ENCODE results near the gene AUTS2. TPM values are rescaled to one million over a fixed set of nuclear protein-coding genes. Genes with fewer than 3 reads are reported as not detected.

AUTS2 gene
- total RNA-seq, 1 experiment from 2014 or later, result 256 TPM

DNA sequence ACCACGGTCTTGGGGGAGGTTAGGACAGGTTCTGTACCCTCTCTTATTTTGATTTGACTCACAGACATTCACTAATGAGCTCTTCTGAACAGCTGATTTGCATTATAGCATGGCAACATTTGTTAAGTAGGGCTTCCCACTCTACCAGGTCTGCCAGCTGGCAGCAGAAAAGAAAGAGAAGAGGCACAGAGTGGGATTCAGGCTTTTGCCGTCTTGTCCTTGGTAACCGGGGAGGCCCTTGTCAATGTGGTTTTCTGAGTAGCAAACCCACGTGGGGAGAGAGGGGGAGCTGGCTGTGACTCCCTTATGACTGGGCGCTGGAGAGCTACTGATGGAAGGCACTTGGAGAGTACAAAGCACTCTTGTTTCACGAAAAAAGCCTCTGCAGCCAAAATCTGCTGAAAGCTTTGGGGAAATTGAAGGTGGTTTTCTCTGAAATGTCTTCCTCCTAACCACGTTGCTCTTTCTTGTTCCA, 1178.4 kb downstream of the AUTS2 start:
- Histone ChIP-seq H3K4me2 (ENCODE audit: insufficient read depth, insufficient read length, low read length) (no peak overlapping the region), H4K5ac (ENCODE audit: insufficient read length, low read depth, low read length) (no peak overlapping the region), H4K8ac (replicated peaks; ENCODE audit: insufficient read length, low read depth, low read length) (no peak overlapping the region), H3K18ac (ENCODE audit: insufficient read length, low read depth, low read length) (no peak overlapping the region), H2BK5ac (ENCODE audit: insufficient read length, low read length) (no peak overlapping the region), H3K23me2 (ENCODE audit: insufficient read length, low read depth, low read length, poor library complexity, severe bottlenecking) (no peaks in the 10 kb centered on the region), H3K27me3 (ENCODE audit: insufficient read depth, low read length) (no peaks in the 10 kb centered on the region), H3K9ac (ENCODE audit: extremely low read depth, insufficient read length, low read length) (no peak overlapping the region), H2BK12ac (ENCODE audit: insufficient read length, low read depth, low read length) (no peak overlapping the region), H3K14ac (ENCODE audit: insufficient read depth, low read length) (no peak overlapping the region), H3K79me1 (ENCODE audit: insufficient read depth, low read depth, low read length, poor library complexity, severe bottlenecking) (no peaks in the 10 kb centered on the region), H3K79me2 (ENCODE audit: insufficient read depth, low read length) (no peaks in the 10 kb centered on the region), H3K4me1 (ENCODE audit: insufficient read depth, low read length) (peaks cover 5% of the 10 kb centered on the region; the same call in 1 of the 2 replicates), H4K20me1 (ENCODE audit: control insufficient read depth, insufficient read depth, insufficient read length) (no peaks in the 10 kb centered on the region), H3K4ac (ENCODE audit: low read depth, low read length) (no peak overlapping the region), H2AK5ac (ENCODE audit: insufficient read length, low read length) (no peak overlapping the region), H3K27ac (ENCODE audit: insufficient read length, low read depth, low read length) (no peak overlapping the region), H2AFZ (ENCODE audit: low read length) (no peak overlapping the region), H2BK20ac (ENCODE audit: low read depth, low read length, poor library complexity, severe bottlenecking) (no peak overlapping the region), H3K23ac (ENCODE audit: insufficient read length, low read depth, low read length) (no peak overlapping the region), H3K9me3 (ENCODE audit: control insufficient read depth, low read depth, low read length) (no peaks in the 10 kb centered on the region), H2BK120ac (ENCODE audit: low read depth, low read length, poor library complexity, severe bottlenecking) (no peak overlapping the region), H3T11ph (ENCODE audit: low read length) (no peak overlapping the region), H3K56ac (ENCODE audit: insufficient read length, low read depth, low read length) (no peak overlapping the region), H2BK15ac (ENCODE audit: low read depth, low read length) (no peak overlapping the region), H4K91ac (ENCODE audit: insufficient read length, low read depth, low read length) (no peak overlapping the region)
- Mint-ChIP-seq H3K27ac (peak overlapping the region in 2 of 3 experiments; percentile 20 to 32; a peak in 2 of 7 replicates), H3K4me3 (no peak overlapping the region; a peak in 1 of 5 replicates), H3K36me3 (ENCODE audit: insufficient read depth in 1 of 3, low read depth in 3 of 3) (peaks cover 26 to 100% (median 96%) of the 10 kb centered on the region in 3 experiments; a peak in 6 of 7 replicates), H3K4me1 (peaks cover 21 to 40% of the 10 kb centered on the region in 2 experiments), H3K9me3 (no peaks in the 10 kb centered on the region), H3K27me3 (ENCODE audit: low read depth) (no peaks in the 10 kb centered on the region; the same call in 1 of the 2 replicates)
- WGBS (ENCODE audit: extremely low coverage, insufficient read length, low lambda C conversion rate), result no CpG with 5 or more reads among the region's 7 CpGs
- TF ChIP-seq, protein P1, sequence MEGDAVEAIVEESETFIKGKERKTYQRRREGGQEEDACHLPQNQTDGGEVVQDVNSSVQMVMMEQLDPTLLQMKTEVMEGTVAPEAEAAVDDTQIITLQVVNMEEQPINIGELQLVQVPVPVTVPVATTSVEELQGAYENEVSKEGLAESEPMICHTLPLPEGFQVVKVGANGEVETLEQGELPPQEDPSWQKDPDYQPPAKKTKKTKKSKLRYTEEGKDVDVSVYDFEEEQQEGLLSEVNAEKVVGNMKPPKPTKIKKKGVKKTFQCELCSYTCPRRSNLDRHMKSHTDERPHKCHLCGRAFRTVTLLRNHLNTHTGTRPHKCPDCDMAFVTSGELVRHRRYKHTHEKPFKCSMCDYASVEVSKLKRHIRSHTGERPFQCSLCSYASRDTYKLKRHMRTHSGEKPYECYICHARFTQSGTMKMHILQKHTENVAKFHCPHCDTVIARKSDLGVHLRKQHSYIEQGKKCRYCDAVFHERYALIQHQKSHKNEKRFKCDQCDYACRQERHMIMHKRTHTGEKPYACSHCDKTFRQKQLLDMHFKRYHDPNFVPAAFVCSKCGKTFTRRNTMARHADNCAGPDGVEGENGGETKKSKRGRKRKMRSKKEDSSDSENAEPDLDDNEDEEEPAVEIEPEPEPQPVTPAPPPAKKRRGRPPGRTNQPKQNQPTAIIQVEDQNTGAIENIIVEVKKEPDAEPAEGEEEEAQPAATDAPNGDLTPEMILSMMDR (conservative IDR thresholded peaks at IDR 0.05), result no peak
- no peak for DNase-seq

All from H9 (cell line).